Measurements from ENCODE around the gene MCOLN1. TPM values are rescaled to one million over a fixed set of nuclear protein-coding genes. Genes with fewer than 3 reads are reported as not detected.
A peak's percentile ranks its signal among the peaks of the same experiment; 100 is the strongest.

MCOLN1 gene
- polyA plus RNA-seq, 3 donors: 32.8 to 133 (median 34.3) TPM

- peaks cover 14% of the 10 kb centered on the region for H3K79me2 ChIP-seq (ENCODE audit: insufficient read depth, low read length)
- peak overlapping the region; percentile 78 to 89 for H3K4me3 Mint-ChIP-seq
- H3K36me3 Mint-ChIP-seq: peaks cover 26 to 31% of the 10 kb centered on the region in 2 donors
- peak overlapping the region; percentile 89 for H3K9ac ChIP-seq (ENCODE audit: insufficient read depth, low read length, poor library complexity, severe bottlenecking)
- H3K27me3 ChIP-seq (ENCODE audit: control insufficient read depth in 2 of 2, insufficient read depth in 2 of 2, low read length in 2 of 2): peaks cover 1 to 7% of the 10 kb centered on the region in 2 donors
- peak overlapping the region; percentile 77 for H2AFZ ChIP-seq (ENCODE audit: insufficient read depth, low read depth, low read length, poor library complexity, severe bottlenecking)
- no peak for TF ChIP-seq CTCF (IDR thresholded peaks at IDR 0.05)
- peaks cover 13 to 14% (median 14%) of the 10 kb centered on the region in 3 donors for H3K27me3 Mint-ChIP-seq (ENCODE audit: low read depth in 3 of 3)
- peak overlapping the region; percentile 67 to 92 (median 86) for H3K27ac Mint-ChIP-seq
- peaks cover 0 to 6% (median 4%) of the 10 kb centered on the region in 7 donors for H3K9me3 Mint-ChIP-seq
- H4K20me1 ChIP-seq (ENCODE audit: insufficient read depth, low read length): peaks cover 16% of the 10 kb centered on the region
- intact Hi-C loops (cut with micrococcal nuclease): loop anchor here in 1 of 2 donors (1.0 to 2.0 kb wide), 2 partner anchors 13 to 49 kb away; no protein-coding TSS in a partner anchor
- H3K9me3 ChIP-seq (replicated peaks in 1 of 2; ENCODE audit: control insufficient read depth in 1 of 2, insufficient read depth in 1 of 2, low read length in 2 of 2): no peaks in the 10 kb centered on the region
- H3K36me3 ChIP-seq (replicated peaks in 1 of 2; ENCODE audit: control insufficient read depth in 1 of 2, insufficient read depth in 2 of 2, low read length in 2 of 2): peaks cover 21 to 25% of the 10 kb centered on the region in 2 donors
- peaks cover 24% of the 10 kb centered on the region for H3K4me1 Mint-ChIP-seq
- peak overlapping the region; percentile 20 to 54 for H3K27ac ChIP-seq (ENCODE audit: low read depth in 1 of 2, low read length in 2 of 2)
- H3K4me2 ChIP-seq (replicated peaks; ENCODE audit: extremely low read depth, low read length, poor library complexity, severe bottlenecking): peak overlapping the region; percentile 99
- no peak for DNase-seq
- H3K4me1 ChIP-seq (ENCODE audit: control insufficient read depth in 1 of 2, insufficient read depth in 2 of 2, low read length in 2 of 2): peaks cover 22 to 26% of the 10 kb centered on the region in 2 donors
- WGBS (ENCODE audit: insufficient coverage): 33% methylated on average over 4 of the region's 10 CpGs
- peak overlapping the region; percentile 18 to 89 (median 69) for H3K4me3 ChIP-seq (replicated peaks in 1 of 3; ENCODE audit: low read depth in 2 of 3, low read length in 3 of 3)
These were observed 813 bp upstream of the MCOLN1 start for GRCh38 chr19:7521551-7522071.

GRCh38 chr19:7522923-7523667, 671 bp downstream of the MCOLN1 start:
- Histone ChIP-seq H3K4me3 (replicated peaks in 1 of 3; ENCODE audit: low read depth in 2 of 3, low read length in 3 of 3) (peak overlapping the region; percentile 56 to 89 (median 69)), H3K27me3 (ENCODE audit: control insufficient read depth in 2 of 2, insufficient read depth in 2 of 2, low read length in 2 of 2) (no peaks in the 10 kb centered on the region), H3K79me2 (ENCODE audit: insufficient read depth, low read length) (peaks cover 14% of the 10 kb centered on the region), H3K9me3 (replicated peaks in 1 of 2; ENCODE audit: control insufficient read depth in 1 of 2, insufficient read depth in 1 of 2, low read length in 2 of 2) (no peaks in the 10 kb centered on the region), H4K20me1 (ENCODE audit: insufficient read depth, low read length) (peaks cover 16% of the 10 kb centered on the region), H3K27ac (ENCODE audit: low read depth in 1 of 2, low read length in 2 of 2) (peak overlapping the region; percentile 25 to 77), H3K9ac (ENCODE audit: insufficient read depth, low read length, poor library complexity, severe bottlenecking) (peak overlapping the region; percentile 89), H2AFZ (ENCODE audit: insufficient read depth, low read depth, low read length, poor library complexity, severe bottlenecking) (peak overlapping the region; percentile 77), H3K4me1 (ENCODE audit: control insufficient read depth in 1 of 2, insufficient read depth in 2 of 2, low read length in 2 of 2) (peaks cover 31 to 38% of the 10 kb centered on the region in 2 donors), H3K36me3 (replicated peaks in 1 of 2; ENCODE audit: control insufficient read depth in 1 of 2, insufficient read depth in 2 of 2, low read length in 2 of 2) (peaks cover 25 to 36% of the 10 kb centered on the region in 2 donors), H3K4me2 (replicated peaks; ENCODE audit: extremely low read depth, low read length, poor library complexity, severe bottlenecking) (peak overlapping the region; percentile 99)
- Mint-ChIP-seq H3K36me3 (peaks cover 34 to 45% of the 10 kb centered on the region in 2 donors), H3K27ac (peak overlapping the region; percentile 28 to 90 (median 76)), H3K4me1 (peaks cover 34% of the 10 kb centered on the region), H3K27me3 (ENCODE audit: low read depth in 3 of 3) (peaks cover 0 to 6% (median 1%) of the 10 kb centered on the region in 3 donors), H3K4me3 (peak overlapping the region; percentile 85 to 88), H3K9me3 (peaks cover 0 to 5% (median 3%) of the 10 kb centered on the region in 7 donors)
- no peak for TF ChIP-seq CTCF (IDR thresholded peaks at IDR 0.05)
- intact Hi-C loops (cut with micrococcal nuclease): loop anchor here in 1 of 2 donors (1.0 to 2.0 kb wide), 2 partner anchors 11 to 50 kb away; no protein-coding TSS in a partner anchor
- peak in 2 of 3 donors; percentile 42 to 59 for DNase-seq
- WGBS (ENCODE audit: insufficient coverage): 12% methylated on average over 19 of the region's 23 CpGs

Data from CD14-positive monocyte (primary cell).